GM12878 (cell line): ENCODE data around the gene RCHY1. TPM values are rescaled to one million over a fixed set of nuclear protein-coding genes. Genes with fewer than 3 reads are reported as not detected.

ENCODE experiments used
- ATAC-seq: fragments of 200-7000 bp; cut with Tn5 transposase; 3 replicates; pipeline ENCODE4 v1.9.1; 2020; ENCODE audit warnings: mild to moderate bottlenecking, moderate library complexity
- BruUV-seq: library from RNA; stranded (reverse); fragments of 400-500 nt; replicated peaks from 2 replicates; lab custom pipeline; 2021; lab: Mats Ljungman, UMichigan
- CTCF ChIA-PET: fragments of 300-600 bp; sonication (Branson Sonifier 250); formaldehyde crosslinking; extraction: SDS; loops from one replicate; lab custom pipeline; 2021; ENCODE audit warnings: inconsistent platforms; lab: Yijun Ruan, JAX
- POLR2A ChIA-PET: fragments of 350-600 bp; formaldehyde crosslinking; extraction: SDS; loops from one replicate; lab custom pipeline; 2021; ENCODE audit warnings: inconsistent platforms; lab: Charles Lee
- RAD21 ChIA-PET: fragments of 300-600 bp; sonication (Branson Sonifier 250); formaldehyde crosslinking; loops from one replicate; lab custom pipeline; 2023; ENCODE audit warnings: antibody characterized with exemption; ENCODE audit not compliant: unreplicated experiment; lab: Charles Lee
- SMC1A ChIA-PET: fragments of 300-600 bp; sonication (Branson Sonifier 250); formaldehyde crosslinking; loops from one replicate; lab custom pipeline; 2023; ENCODE audit not compliant: unreplicated experiment, uncharacterized antibody; lab: Charles Lee
- DNase-seq: peaks from one replicate; pipeline ENCODE4 v3.0.0-alpha.2; 2011; ENCODE audit warnings: low read depth, low spot score
- FAIRE-seq: peaks from 3 replicates; lab custom pipeline; 2011; peaks lifted over from hg19 to GRCh38; lab: Jason Lieb, UNC
- H2AFZ ChIP-seq: 2 replicates; pipeline ENCODE4 v1.6.0; 2011; ENCODE audit warnings: low read depth, low read length, control low read depth; ENCODE audit not compliant: control insufficient read depth
- H3K27ac ChIP-seq: 2 replicates; pipeline ENCODE4 v1.5.1; 2011; ENCODE audit warnings: control low read depth; ENCODE audit not compliant: control insufficient read depth, insufficient read depth
- H3K27me3 ChIP-seq, 2 experiments: replicated peaks in 1 of 2; 2 replicates each; pipeline versions ENCODE4 v1.6.0 to v1.6.1; 2011; ENCODE audit warnings: low read length in 1 of 2; ENCODE audit not compliant: control insufficient read depth in 2 of 2, insufficient read depth in 2 of 2
- H3K36me3 ChIP-seq, 2 experiments: 2 replicates each; pipeline ENCODE4 v1.5.1; 2011; ENCODE audit warnings: low read length in 1 of 2; ENCODE audit not compliant: control insufficient read depth in 2 of 2, insufficient read depth in 2 of 2
- H3K4me1 ChIP-seq: 2 replicates; pipeline ENCODE4 v1.6.1; 2011; ENCODE audit warnings: mild to moderate bottlenecking, low read length, moderate library complexity, mixed read lengths; ENCODE audit not compliant: control insufficient read depth, insufficient read depth
- H3K4me2 ChIP-seq: 2 replicates; pipeline ENCODE4 v1.6.0; 2011; ENCODE audit warnings: control low read depth; ENCODE audit not compliant: control insufficient read depth, insufficient read depth
- H3K4me3 ChIP-seq: fragments of 200-600 bp; sonication (generic); 2 replicates; pipeline ENCODE4 v1.5.1; 2016
- H3K79me2 ChIP-seq: 2 replicates; pipeline ENCODE4 v1.6.0; 2011; ENCODE audit warnings: low read length; ENCODE audit not compliant: control insufficient read depth, insufficient read depth
- H3K9ac ChIP-seq: 2 replicates; pipeline ENCODE4 v1.8.0; 2011; ENCODE audit warnings: low read length, control low read depth, mixed read lengths; ENCODE audit not compliant: control insufficient read depth, insufficient read depth
- H3K9me3 ChIP-seq: replicated peaks from 3 replicates; pipeline ENCODE4 v1.5.1; 2011; ENCODE audit warnings: mild to moderate bottlenecking, low read length; ENCODE audit not compliant: control insufficient read depth, insufficient read depth
- H4K20me1 ChIP-seq: 2 replicates; pipeline ENCODE4 v1.6.0; 2011; ENCODE audit not compliant: control insufficient read depth, insufficient read depth
- ATF7 ChIP-seq: fragments of 450-650 bp; IDR thresholded peaks from 2 replicates; pipeline ENCODE4 v1.6.1; 2016; ENCODE audit warnings: low read depth, mild to moderate bottlenecking
- BCL3 ChIP-seq: IDR thresholded peaks from 2 replicates; pipeline ENCODE4 v1.6.1; 2011; ENCODE audit warnings: borderline replicate concordance, low read depth, mild to moderate bottlenecking, moderate library complexity, low read length; ENCODE audit not compliant: insufficient read depth, poor library complexity, severe bottlenecking
- CHD4 ChIP-seq: fragments of 200-600 bp; sonication (generic); IDR thresholded peaks from 2 replicates; pipeline ENCODE4 v1.6.1; 2016; ENCODE audit warnings: mild to moderate bottlenecking
- E4F1 ChIP-seq: fragments of 450-650 bp; IDR thresholded peaks from 2 replicates; pipeline ENCODE4 v1.6.1; 2018; ENCODE audit warnings: borderline replicate concordance, mild to moderate bottlenecking; ENCODE audit not compliant: partially characterized antibody
- EP300 ChIP-seq, 2 experiments: fragments of 150-350 bp in 1 of 2; IDR thresholded peaks; 2 replicates each; pipeline ENCODE4 v1.6.1; 2011 to 2012; ENCODE audit warnings: low read depth in 2 of 2, low read length in 2 of 2, borderline replicate concordance in 1 of 2, improper control_type of control experiment in 1 of 2, inconsistent platforms in 1 of 2; ENCODE audit not compliant: control insufficient read depth in 1 of 2
- HDAC2 ChIP-seq: fragments of 200-600 bp; sonication (generic); IDR thresholded peaks from 2 replicates; pipeline ENCODE4 v1.6.1; 2017
- JUND ChIP-seq: IDR thresholded peaks from 2 replicates; pipeline ENCODE4 v1.6.1; 2012; ENCODE audit warnings: low read depth, mild to moderate bottlenecking, low read length, improper control_type of control experiment, moderate library complexity
- KLF5 ChIP-seq: fragments of 450-650 bp; IDR thresholded peaks from 2 replicates; pipeline ENCODE4 v1.6.1; 2014; ENCODE audit warnings: mild to moderate bottlenecking; ENCODE audit not compliant: partially characterized antibody
- MEF2B ChIP-seq: fragments of 450-650 bp; IDR thresholded peaks from 2 replicates; pipeline ENCODE4 v1.6.1; 2018; ENCODE audit warnings: mild to moderate bottlenecking, moderate library complexity; ENCODE audit not compliant: partially characterized antibody, poor library complexity, severe bottlenecking
- MTA2 ChIP-seq: fragments of 450-650 bp; IDR thresholded peaks from 2 replicates; pipeline ENCODE4 v1.6.1; 2016; ENCODE audit warnings: low read depth, mild to moderate bottlenecking, moderate library complexity
- RCOR1 ChIP-seq: conservative IDR thresholded peaks from 2 replicates; pipeline ENCODE4 v1.6.1; 2012; ENCODE audit warnings: low read depth, low read length, improper control_type of control experiment
- SKIL ChIP-seq: fragments of 450-650 bp; IDR thresholded peaks from 2 replicates; pipeline ENCODE4 v1.6.1; 2017; ENCODE audit warnings: mild to moderate bottlenecking, low read depth, inconsistent platforms; ENCODE audit not compliant: poor library complexity, severe bottlenecking
- SREBF2 ChIP-seq: IDR thresholded peaks from 2 replicates; pipeline ENCODE4 v1.6.1; 2012; ENCODE audit warnings: mild to moderate bottlenecking, low read length
- ZBTB4 ChIP-seq: fragments of 450-650 bp; formaldehyde crosslinking; IDR thresholded peaks from 2 replicates; pipeline ENCODE4 v1.4.0; 2022; ENCODE audit warnings: mild to moderate bottlenecking, moderate library complexity
- ZNF274 ChIP-seq: IDR thresholded peaks from one replicate; pipeline ENCODE4 v1.8.0; 2011; ENCODE audit not compliant: insufficient read length, insufficient read depth
- WGBS: methylation state at CpG from one replicate; pipeline ENCODE4 v1.1.6; 2016; ENCODE audit warnings: low lambda C conversion rate; ENCODE audit not compliant: insufficient replicate concordance, insufficient coverage; ENCODE audit errors: missing lambda C conversion rate; 5-methylcytosine and 5-hydroxymethylcytosine counted together
- in situ Hi-C: fragments of 300-500 bp; cut with MboI; formaldehyde crosslinking; loops from 9 replicates; pipeline ENCODE4 v1.14.3; 2018; ENCODE audit warnings: mixed read lengths
- intact Hi-C: fragments of 100-400 bp; cut with micrococcal nuclease; formaldehyde crosslinking; loops from one replicate; pipeline ENCODE4 v1.14.2; 2022; ENCODE audit not compliant: unreplicated experiment
- polyA plus RNA-seq, 11 experiments: library from polyadenylated mRNA; depleted of rRNA in 4 of 11; unstranded in 6 of 11; stranded (reverse) in 5 of 11; fragments of >200 nt; fragmentation: Nextera tagmentation in 4 of 11; fragmentation: Illumina TruSeq in 1 of 11; extraction: Ambion mirVana in 4 of 11; extraction: Trizol in 1 of 11; gene quantifications; 1 replicate in 1 of 11; 2 replicates in 10 of 11; pipeline versions ENCODE4 v1.2.1 to v1.2.3, GENCODE V29; 2011 to 2016; ENCODE audit warnings: inconsistent platforms in 2 of 11, missing spikeins in 2 of 11, low read depth in 1 of 11
- total RNA-seq, 4 experiments: library from RNA; depleted of rRNA in 3 of 4; stranded (reverse); fragments of >200 nt in 3 of 4; fragmentation: Illumina TruSeq in 1 of 4; extraction: Trizol in 1 of 4; gene quantifications; 2 replicates each; pipeline versions ENCODE4 v1.2.1 to v1.2.3, GENCODE V29; 2013 to 2021

The RCHY1 gene
- total and polyA plus RNA-seq, 10 of the 15 experiments (the other 5 are each of a cell fraction or from before 2014, with no cell fraction given) = 12.0 to 50.6 (median 26.4) TPM

GRCh38 chr4:75557696-75558095 is 43.5 kb upstream of the RCHY1 start:
- ATAC-seq = no peak
- ChIA-PET POLR2A (no interaction called here), SMC1A (interaction anchor here (0.5 kb wide), 1 partner anchor 462 kb away, joined by 4 read pairs; no protein-coding TSS in a partner anchor), RAD21 (interaction anchor here (1.6 kb wide), 1 partner anchor 14 kb away, joined by 3 read pairs; no protein-coding TSS in a partner anchor), CTCF (interaction anchor here (1.0 to 1.4 kb wide), 2 partner anchors 49 to 290 kb away, joined by 4 to 5 read pairs; no protein-coding TSS in a partner anchor)
- no peak for DNase-seq
- no peaks in the 10 kb centered on the region for H3K9me3 ChIP-seq
- FAIRE-seq = no peak
- in situ Hi-C loops (no loop called here), intact Hi-C loops (no loop called here)
- H3K36me3 ChIP-seq = no peaks in the 10 kb centered on the region
- no peak overlapping the region for H3K27ac ChIP-seq
- peaks cover 3% of the 10 kb centered on the region; the same call in 1 of the 2 replicates for H3K4me1 ChIP-seq
- BruUV-seq = no TSS peak
- WGBS = 35% methylated on average over 8 of the region's 8 CpGs
- H2AFZ ChIP-seq = no peak overlapping the region
- H3K4me3 ChIP-seq = no peak overlapping the region
- no peaks in the 10 kb centered on the region; a peak in 1 of 4 replicates for H3K27me3 ChIP-seq
- H4K20me1 ChIP-seq = no peaks in the 10 kb centered on the region; the same call in 1 of the 2 replicates
- no peaks in the 10 kb centered on the region for H3K79me2 ChIP-seq
- H3K9ac ChIP-seq = no peak overlapping the region
- no peak overlapping the region; the same call in 1 of the 2 replicates for H3K4me2 ChIP-seq
- TF ChIP-seq ZNF274 = no peak
- no peak for TF ChIP-seq EP300 (IDR thresholded peaks at IDR 0.05; ENCODE audit: borderline replicate concordance in 1 of 2, control insufficient read depth in 1 of 2, low read depth in 2 of 2, low read length in 2 of 2)
- TF ChIP-seq ATF7 = no peak
- no peak for TF ChIP-seq SKIL
- TF ChIP-seq SREBF2 = no peak
- no peak for TF ChIP-seq MTA2
- TF ChIP-seq RCOR1 = no peak
- TF ChIP-seq JUND = no peak
- TF ChIP-seq CHD4 = no peak
- TF ChIP-seq E4F1 = no peak
- no peak for TF ChIP-seq HDAC2
- TF ChIP-seq MEF2B = no peak
- no peak for TF ChIP-seq KLF5
- TF ChIP-seq ZBTB4 = no peak
- TF ChIP-seq BCL3 = no peak
